RWPE2 (cell line): Measurements from ENCODE around the gene SLC6A3.

Source experiments
- ATAC-seq: fragments of 200-7000 bp; cut with Tn5 transposase; 3 replicates; pipeline ENCODE4 v1.9.1; 2021; ENCODE audit warnings: low read depth
- DNase-seq: peaks from one replicate; pipeline ENCODE4 v3.0.0-alpha.2; 2020; ENCODE audit warnings: low spot score
- H3K27ac ChIP-seq: fragments of 450-650 bp; 2 replicates; pipeline ENCODE4 v1.5.1; 2017; ENCODE audit warnings: mild to moderate bottlenecking; ENCODE audit not compliant: poor library complexity, severe bottlenecking
- H3K27me3 ChIP-seq: fragments of 250-450 bp; sonication (Bioruptor Pico); 2 replicates; pipeline ENCODE4 v1.5.1; 2021; ENCODE audit warnings: mild to moderate bottlenecking, moderate library complexity; ENCODE audit not compliant: insufficient read depth, poor library complexity, severe bottlenecking
- H3K36me3 ChIP-seq: fragments of 250-450 bp; sonication (Bioruptor Pico); 2 replicates; pipeline ENCODE4 v1.5.1; 2020; ENCODE audit warnings: low read depth, mild to moderate bottlenecking, moderate library complexity
- H3K4me1 ChIP-seq: fragments of 250-450 bp; sonication (Bioruptor Pico); 2 replicates; pipeline ENCODE4 v1.5.1; 2021; ENCODE audit warnings: mild to moderate bottlenecking, moderate library complexity; ENCODE audit not compliant: insufficient read depth, poor library complexity, severe bottlenecking
- H3K4me3 ChIP-seq: fragments of 250-450 bp; sonication (Bioruptor Pico); 2 replicates; pipeline ENCODE4 v1.5.1; 2021; ENCODE audit warnings: mild to moderate bottlenecking, moderate library complexity; ENCODE audit not compliant: severe bottlenecking
- H3K9me3 ChIP-seq: fragments of 250-450 bp; sonication (Bioruptor Pico); 2 replicates; pipeline ENCODE4 v1.5.1; 2021; ENCODE audit warnings: mild to moderate bottlenecking, moderate library complexity; ENCODE audit not compliant: severe bottlenecking
- CTCF ChIP-seq: fragments of 450-650 bp; IDR thresholded peaks from one replicate; pipeline ENCODE4 v1.5.1; 2017; ENCODE audit warnings: mild to moderate bottlenecking, moderate library complexity; ENCODE audit not compliant: poor library complexity, severe bottlenecking

The SLC6A3 gene

GRCh38 chr5:1387059-1387755 lies 58.0 kb downstream of the SLC6A3 start:
- TF ChIP-seq CTCF: no peak
- ATAC-seq: no peak
- no peaks in the 10 kb centered on the region for H3K4me1 ChIP-seq
- no peak overlapping the region for H3K27ac ChIP-seq
- no peak for DNase-seq
- H3K4me3 ChIP-seq: no peak overlapping the region
- H3K36me3 ChIP-seq: no peaks in the 10 kb centered on the region
- no peaks in the 10 kb centered on the region for H3K9me3 ChIP-seq
- peaks cover 38% of the 10 kb centered on the region for H3K27me3 ChIP-seq

DNA sequence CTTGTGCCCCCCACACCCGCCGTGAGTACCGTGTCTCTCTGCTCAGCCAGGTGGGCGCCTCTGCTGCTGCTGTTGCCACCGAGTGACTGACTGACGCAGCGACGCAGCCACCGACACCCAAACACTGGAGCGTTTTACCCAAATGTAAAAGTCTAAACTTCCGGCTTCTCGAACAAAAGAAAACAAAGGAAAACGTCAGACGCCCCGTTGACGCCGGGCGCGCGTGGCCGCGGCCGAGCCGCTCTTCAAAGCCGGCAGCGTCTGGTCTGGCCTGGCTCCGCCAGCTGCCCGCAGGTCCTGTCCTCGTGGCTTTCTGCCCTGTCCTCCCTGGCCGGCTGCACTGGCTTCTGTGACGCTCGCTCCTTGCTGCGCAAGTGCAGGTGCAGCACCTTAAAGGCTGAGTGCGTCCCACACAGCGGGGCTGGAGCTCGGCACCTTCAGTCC lies 58.9 kb downstream of the SLC6A3 start:
- Histone ChIP-seq H3K27me3 (peaks cover 30% of the 10 kb centered on the region), H3K9me3 (no peaks in the 10 kb centered on the region), H3K27ac (no peak overlapping the region), H3K36me3 (no peaks in the 10 kb centered on the region), H3K4me1 (no peaks in the 10 kb centered on the region), H3K4me3 (peak overlapping the region; percentile 36)
- TF ChIP-seq CTCF: no peak
- ATAC-seq (peak; percentile 38), DNase-seq (no peak)

GRCh38 chr5:1385395-1386273 lies 59.6 kb downstream of the SLC6A3 start:
- peak; percentile 88 for DNase-seq
- no peak overlapping the region for H3K27ac ChIP-seq
- H3K4me3 ChIP-seq: peak overlapping the region; percentile 36
- ATAC-seq: peak; percentile 95
- no peaks in the 10 kb centered on the region for H3K9me3 ChIP-seq
- no peak for TF ChIP-seq CTCF
- no peaks in the 10 kb centered on the region for H3K4me1 ChIP-seq
- no peaks in the 10 kb centered on the region for H3K36me3 ChIP-seq
- peaks cover 24% of the 10 kb centered on the region for H3K27me3 ChIP-seq

DNA sequence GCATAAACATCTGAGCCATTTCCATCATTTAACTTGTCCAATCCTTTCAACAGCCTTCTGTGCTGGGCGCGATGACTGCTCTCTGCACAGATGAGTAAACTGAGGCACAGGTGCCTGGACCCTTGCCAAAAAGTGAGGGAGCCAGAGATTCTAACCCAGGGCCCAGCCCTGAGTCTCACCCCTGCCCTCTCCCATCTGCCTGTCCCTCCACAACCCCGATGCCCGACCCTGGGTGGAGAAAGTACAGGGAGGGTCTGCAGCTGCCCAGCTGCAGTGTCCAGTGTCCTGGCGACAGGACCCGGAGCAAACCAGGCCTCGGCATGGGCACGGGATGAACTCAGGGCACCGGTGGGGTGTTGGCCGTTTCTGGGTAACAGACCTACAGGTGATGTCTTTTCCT lies 60.7 kb downstream of the SLC6A3 start:
- DNase-seq (no peak), ATAC-seq (no peak)
- no peaks in the 10 kb centered on the region for H3K4me1 ChIP-seq
- H3K9me3 ChIP-seq: no peaks in the 10 kb centered on the region
- no peak overlapping the region for H3K4me3 ChIP-seq
- no peak for TF ChIP-seq CTCF
- H3K27ac ChIP-seq: no peak overlapping the region
- no peaks in the 10 kb centered on the region for H3K36me3 ChIP-seq
- H3K27me3 ChIP-seq: peaks cover 24% of the 10 kb centered on the region
